ENCODE measurements around the gene SLC6A6. TPM values are rescaled to one million over a fixed set of nuclear protein-coding genes. Genes with fewer than 3 reads are reported as not detected.

The SLC6A6 gene
- total and polyA plus RNA-seq, 11 donors, result 9.1 to 121 (median 34.9) TPM

- Histone ChIP-seq H3K4me3 (no peak overlapping the region), H3K27ac (no peak overlapping the region), H3K4me1 (peaks cover 0 to 31% (median 15%) of the 10 kb centered on the region in 12 donors), H3K9me3 (no peaks in the 10 kb centered on the region), H3K27me3 (peaks cover 0 to 5% (median 0%) of the 10 kb centered on the region in 9 donors), H3K36me3 (peaks cover 0 to 97% (median 50%) of the 10 kb centered on the region in 9 donors)
- no peak for TF ChIP-seq CTCF (IDR thresholded peaks at IDR 0.05)
- no peak for TF ChIP-seq POLR2A (IDR thresholded peaks at IDR 0.05)
- DNase-seq (peak in 1 of 5 donors; percentile 11), ATAC-seq (no peak)
- WGBS, 4 donors, result 90 to 97% (median 95%) methylated on average over 3 of the region's 3 CpGs
- intact Hi-C loops (cut with DNase I), result loop anchor here in 9 of 10 donors (5.0 to 10.0 kb wide), 4 partner anchors 188 to 811 kb away; no protein-coding TSS in a partner anchor
Measured at GRCh38 chr3:14465425-14465824, 63.0 kb downstream of the SLC6A6 start.

GRCh38 chr3:14466179-14466903 is 63.9 kb downstream of the SLC6A6 start:
- no peak for TF ChIP-seq CTCF (IDR thresholded peaks at IDR 0.05)
- TF ChIP-seq POLR2A (IDR thresholded peaks at IDR 0.05), result no peak
- peak in 1 of 5 donors; percentile 21 for DNase-seq
- intact Hi-C loops (cut with DNase I), result loop anchor here in 9 of 10 donors (2.0 to 10.0 kb wide), 6 partner anchors 189 to 812 kb away; no protein-coding TSS in a partner anchor
- H3K27me3 ChIP-seq, result peaks cover 0 to 5% (median 0%) of the 10 kb centered on the region in 9 donors
- H3K27ac ChIP-seq, result no peak overlapping the region
- H3K36me3 ChIP-seq, result peaks cover 0 to 94% (median 49%) of the 10 kb centered on the region in 9 donors
- no peak for ATAC-seq
- 91 to 95% (median 94%) methylated on average over 16 to 23 of the region's 23 CpGs for WGBS, 4 donors
- H3K4me3 ChIP-seq, result no peak overlapping the region
- H3K4me1 ChIP-seq, result peaks cover 0 to 23% (median 6%) of the 10 kb centered on the region in 12 donors
- no peaks in the 10 kb centered on the region for H3K9me3 ChIP-seq

- intact Hi-C loops (cut with DNase I), result loop anchor here (1.0 to 10.0 kb wide), 11 partner anchors 191 to 813 kb away; no protein-coding TSS in a partner anchor
- peaks cover 0 to 94% (median 48%) of the 10 kb centered on the region in 9 donors for H3K36me3 ChIP-seq
- ATAC-seq (peak in 2 of 4 donors; percentile 48 to 53), DNase-seq (peak in 1 of 5 donors; percentile 30)
- peaks cover 0 to 5% (median 0%) of the 10 kb centered on the region in 9 donors for H3K27me3 ChIP-seq
- no peak overlapping the region for H3K4me3 ChIP-seq
- no peak for TF ChIP-seq POLR2A (IDR thresholded peaks at IDR 0.05)
- TF ChIP-seq CTCF (IDR thresholded peaks at IDR 0.05), result peak; percentile 77 to 94 (median 89)
- no peaks in the 10 kb centered on the region for H3K9me3 ChIP-seq
- H3K27ac ChIP-seq, result no peak overlapping the region
- WGBS, 4 donors, result 63 to 67% (median 64%) methylated on average over 14 to 15 of the region's 15 CpGs
- H3K4me1 ChIP-seq, result peaks cover 0 to 25% (median 0%) of the 10 kb centered on the region in 12 donors
Measured at GRCh38 chr3:14467814-14468620, 65.6 kb downstream of the SLC6A6 start.
